PFSK-1 (cell line): ENCODE measurements around the gene ONECUT3.

Experiments used
- FOXP2 ChIP-seq: optimal IDR thresholded peaks from 2 replicates; pipeline ENCODE3; 2011; ENCODE audit warnings: borderline replicate concordance, control low read depth, inconsistent platforms; ENCODE audit not compliant: insufficient read depth; ENCODE audit errors: extremely low read length, extremely low read depth
- POLR2AphosphoS5 ChIP-seq: IDR thresholded peaks from 2 replicates; pipeline ENCODE4 v1.6.1; 2012; ENCODE audit warnings: low read depth, mild to moderate bottlenecking, control low read depth, low read length, moderate library complexity
- SIN3A ChIP-seq: IDR thresholded peaks from 2 replicates; pipeline ENCODE4 v1.6.1; 2012; ENCODE audit warnings: mild to moderate bottlenecking, low read length, moderate library complexity, borderline replicate concordance; ENCODE audit not compliant: insufficient read depth
- TAF1 ChIP-seq: IDR thresholded peaks from 2 replicates; pipeline ENCODE4 v1.6.1; 2012; ENCODE audit warnings: low read length, control low read depth, borderline replicate concordance; ENCODE audit not compliant: insufficient read depth
- TF ChIP-seq, protein P1 (sequence below), 2 experiments: IDR thresholded peaks; 2 replicates each; pipeline versions ENCODE4 v1.6.1 to v1.8.0; 2011 to 2012; ENCODE audit warnings: low read depth in 2 of 2, low read length in 2 of 2, control low read depth in 1 of 2, inconsistent platforms in 1 of 2, mild to moderate bottlenecking in 1 of 2, moderate library complexity in 1 of 2; ENCODE audit not compliant: insufficient read depth in 1 of 2

ONECUT3 gene

DNA sequence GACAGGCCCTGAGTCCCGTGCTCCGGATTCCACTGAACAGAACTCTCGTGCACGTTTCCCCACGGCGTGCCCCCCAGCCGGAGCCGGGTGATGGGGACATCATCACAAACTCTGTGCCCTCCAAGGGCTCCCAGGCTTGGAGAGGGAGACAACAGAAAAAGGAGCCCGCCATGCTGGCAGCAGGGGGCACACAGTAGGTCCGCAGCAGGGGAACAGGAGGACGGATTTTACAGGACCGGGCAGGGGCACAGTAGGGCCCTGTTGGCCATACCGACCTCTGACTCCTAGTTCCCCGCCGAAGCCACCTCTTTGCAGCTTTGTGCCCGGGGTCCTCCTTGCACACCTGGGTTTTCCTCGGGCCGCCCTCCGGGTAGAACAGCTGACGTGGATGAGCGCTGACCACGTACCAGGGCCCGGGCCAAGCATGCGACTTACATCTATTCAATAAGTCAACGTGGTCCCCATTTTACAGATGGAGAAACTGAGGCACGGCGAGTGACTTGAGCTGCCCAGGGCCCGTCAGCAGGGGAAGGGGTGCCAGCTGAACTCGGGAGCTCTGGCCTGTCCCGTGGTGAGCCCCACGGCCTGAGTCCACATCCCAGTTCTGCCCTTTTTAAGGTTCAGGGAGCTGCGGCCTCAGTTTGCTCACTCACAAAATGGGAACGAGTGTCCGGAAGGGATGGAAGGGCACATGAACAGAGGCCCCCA, 10.2 kb upstream of the ONECUT3 start:
- TF ChIP-seq FOXP2 (no peak), POLR2AphosphoS5 (no peak), SIN3A (no peak), TAF1 (no peak)
- TF ChIP-seq, protein P1, sequence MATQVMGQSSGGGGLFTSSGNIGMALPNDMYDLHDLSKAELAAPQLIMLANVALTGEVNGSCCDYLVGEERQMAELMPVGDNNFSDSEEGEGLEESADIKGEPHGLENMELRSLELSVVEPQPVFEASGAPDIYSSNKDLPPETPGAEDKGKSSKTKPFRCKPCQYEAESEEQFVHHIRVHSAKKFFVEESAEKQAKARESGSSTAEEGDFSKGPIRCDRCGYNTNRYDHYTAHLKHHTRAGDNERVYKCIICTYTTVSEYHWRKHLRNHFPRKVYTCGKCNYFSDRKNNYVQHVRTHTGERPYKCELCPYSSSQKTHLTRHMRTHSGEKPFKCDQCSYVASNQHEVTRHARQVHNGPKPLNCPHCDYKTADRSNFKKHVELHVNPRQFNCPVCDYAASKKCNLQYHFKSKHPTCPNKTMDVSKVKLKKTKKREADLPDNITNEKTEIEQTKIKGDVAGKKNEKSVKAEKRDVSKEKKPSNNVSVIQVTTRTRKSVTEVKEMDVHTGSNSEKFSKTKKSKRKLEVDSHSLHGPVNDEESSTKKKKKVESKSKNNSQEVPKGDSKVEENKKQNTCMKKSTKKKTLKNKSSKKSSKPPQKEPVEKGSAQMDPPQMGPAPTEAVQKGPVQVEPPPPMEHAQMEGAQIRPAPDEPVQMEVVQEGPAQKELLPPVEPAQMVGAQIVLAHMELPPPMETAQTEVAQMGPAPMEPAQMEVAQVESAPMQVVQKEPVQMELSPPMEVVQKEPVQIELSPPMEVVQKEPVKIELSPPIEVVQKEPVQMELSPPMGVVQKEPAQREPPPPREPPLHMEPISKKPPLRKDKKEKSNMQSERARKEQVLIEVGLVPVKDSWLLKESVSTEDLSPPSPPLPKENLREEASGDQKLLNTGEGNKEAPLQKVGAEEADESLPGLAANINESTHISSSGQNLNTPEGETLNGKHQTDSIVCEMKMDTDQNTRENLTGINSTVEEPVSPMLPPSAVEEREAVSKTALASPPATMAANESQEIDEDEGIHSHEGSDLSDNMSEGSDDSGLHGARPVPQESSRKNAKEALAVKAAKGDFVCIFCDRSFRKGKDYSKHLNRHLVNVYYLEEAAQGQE (IDR thresholded peaks at IDR 0.05; ENCODE audit: insufficient read depth in 1 of 2, low read depth in 2 of 2, low read length in 2 of 2): no peak

DNA sequence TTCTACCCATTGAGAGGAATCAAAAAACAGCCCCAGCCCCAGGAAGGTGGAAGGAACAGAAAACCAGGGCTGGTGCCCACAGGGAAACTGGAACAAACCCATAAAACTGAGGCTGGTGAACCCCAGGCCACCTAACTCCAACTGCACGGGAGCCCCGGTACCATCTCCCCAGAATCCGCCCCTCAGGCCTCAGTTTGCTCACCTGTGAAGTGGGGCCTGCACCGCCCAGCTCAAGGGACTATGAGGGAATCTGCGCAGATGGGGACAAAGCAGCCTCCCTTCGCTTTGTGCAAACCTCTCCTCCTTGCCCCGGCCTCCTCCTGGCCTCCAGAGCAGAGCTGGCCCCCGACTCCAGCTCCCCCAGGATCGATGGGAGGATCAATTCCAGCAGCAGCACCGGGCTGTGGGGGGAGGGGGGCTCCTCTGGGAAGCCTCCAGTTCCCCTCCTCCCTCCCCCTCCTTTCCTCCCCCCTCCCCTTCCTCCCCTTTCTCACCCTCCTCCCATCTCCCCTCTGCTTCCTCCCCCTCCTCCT, 9.1 kb upstream of the ONECUT3 start:
- TF ChIP-seq TAF1 (no peak), SIN3A (no peak), FOXP2 (no peak), POLR2AphosphoS5 (no peak)
- TF ChIP-seq, protein P1 (IDR thresholded peaks at IDR 0.05; ENCODE audit: insufficient read depth in 1 of 2, low read depth in 2 of 2, low read length in 2 of 2): no peak

DNA sequence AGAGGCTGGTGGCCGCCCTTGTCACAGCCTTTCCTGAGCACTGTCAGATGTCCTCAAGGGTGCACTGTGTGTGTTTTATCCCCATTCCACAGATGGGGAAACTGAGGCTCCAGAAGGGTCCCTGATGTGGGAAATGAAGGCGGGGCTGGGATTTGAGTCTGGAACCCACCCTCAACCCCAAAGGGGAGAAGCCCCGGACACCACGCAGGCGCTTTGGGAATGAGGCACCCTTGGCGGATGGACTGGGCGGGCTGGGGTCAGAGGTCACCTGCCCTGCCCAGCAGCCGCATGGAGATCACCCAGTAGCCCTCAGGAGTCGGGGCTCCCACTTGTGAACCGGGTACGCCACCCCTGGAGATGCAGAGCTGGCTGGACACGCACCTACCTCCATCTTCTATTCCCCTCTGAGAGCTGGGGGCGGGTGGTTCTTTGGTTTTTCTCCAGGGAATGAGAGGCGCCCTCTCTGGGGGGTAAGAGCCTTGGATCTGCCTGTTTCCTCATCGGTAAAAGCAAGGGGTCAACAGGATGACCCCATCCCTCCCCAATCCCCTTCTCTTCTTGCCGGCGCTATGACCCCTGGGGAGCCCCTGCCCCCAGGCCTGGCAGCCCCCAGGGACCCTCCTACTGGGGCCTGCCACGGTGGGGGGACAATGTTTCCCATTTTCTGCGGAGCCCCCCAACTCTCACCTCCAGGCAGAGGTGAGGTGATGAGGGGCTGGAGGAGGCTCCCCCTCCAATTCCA, 8.3 kb upstream of the ONECUT3 start:
- TF ChIP-seq, protein P1 (IDR thresholded peaks at IDR 0.05; ENCODE audit: insufficient read depth in 1 of 2, low read depth in 2 of 2, low read length in 2 of 2): no peak
- no peak for TF ChIP-seq SIN3A
- no peak for TF ChIP-seq TAF1
- no peak for TF ChIP-seq FOXP2
- TF ChIP-seq POLR2AphosphoS5: no peak

DNA sequence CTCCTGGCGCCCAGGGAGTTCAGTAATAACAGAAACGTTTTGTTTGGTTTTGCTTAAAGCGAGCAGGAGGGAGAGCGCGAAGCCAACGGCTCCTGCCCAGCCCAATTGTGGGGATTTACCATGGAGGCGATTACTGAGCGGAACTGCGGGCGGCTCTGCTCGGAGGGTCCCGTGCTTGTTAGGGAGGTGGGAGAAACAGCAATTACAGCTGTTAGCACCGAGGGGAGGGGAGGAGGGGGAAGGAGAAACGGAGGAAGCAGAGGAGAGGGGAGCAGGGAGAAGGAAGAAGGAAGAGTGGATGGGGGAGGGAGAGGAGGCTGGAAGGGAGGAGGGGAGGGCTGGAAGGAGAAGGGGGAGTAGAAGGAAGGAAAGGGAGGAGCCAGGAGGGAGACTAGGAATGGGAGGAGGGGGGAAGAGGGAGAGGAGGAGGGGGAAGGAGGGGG, 7.7 kb upstream of the ONECUT3 start:
- TF ChIP-seq SIN3A (no peak), TAF1 (no peak), FOXP2 (no peak), POLR2AphosphoS5 (no peak)
